WI38 (cell line): ENCODE data around the gene KIF3C.

ENCODE experiments used
- H3K4me3 ChIP-seq: 2 replicates; pipeline ENCODE4 v1.5.1; 2011; ENCODE audit warnings: low read depth, mild to moderate bottlenecking, control low read depth, low read length
- CTCF ChIP-seq: IDR thresholded peaks from 2 replicates; pipeline ENCODE4 v1.5.1; 2012; ENCODE audit warnings: low read depth, mild to moderate bottlenecking, control low read depth, low read length

KIF3C gene

GRCh38 chr2:25994509-25994908, 12.2 kb upstream of the KIF3C start:
- no peak overlapping the region for H3K4me3 ChIP-seq
- TF ChIP-seq CTCF = no peak

GRCh38 chr2:25993049-25993448, 10.8 kb upstream of the KIF3C start:
- H3K4me3 ChIP-seq = no peak overlapping the region
- TF ChIP-seq CTCF = no peak

- no peak overlapping the region for H3K4me3 ChIP-seq
- no peak for TF ChIP-seq CTCF
Measured at GRCh38 chr2:25992556-25992955, 10.3 kb upstream of the KIF3C start.

- no peak overlapping the region for H3K4me3 ChIP-seq
- TF ChIP-seq CTCF = no peak
Measured at GRCh38 chr2:25991965-25992364, 9.7 kb upstream of the KIF3C start.

GRCh38 chr2:25989154-25989553, 6.9 kb upstream of the KIF3C start:
- no peak overlapping the region for H3K4me3 ChIP-seq
- no peak for TF ChIP-seq CTCF

GRCh38 chr2:25988134-25988533, 5.8 kb upstream of the KIF3C start:
- TF ChIP-seq CTCF = no peak
- no peak overlapping the region for H3K4me3 ChIP-seq

- TF ChIP-seq CTCF = no peak
- H3K4me3 ChIP-seq = no peak overlapping the region
Measured at GRCh38 chr2:25983735-25984134, 1.4 kb upstream of the KIF3C start.
